Kasumi-1 (cell line): Measurements from ENCODE around the gene GKN2.

Source experiments
- DNase-seq, 2 experiments: peaks; one replicate each; lab custom pipeline; 2025; lab: John Stamatoyannopoulos, UW

The GKN2 gene, protein sequence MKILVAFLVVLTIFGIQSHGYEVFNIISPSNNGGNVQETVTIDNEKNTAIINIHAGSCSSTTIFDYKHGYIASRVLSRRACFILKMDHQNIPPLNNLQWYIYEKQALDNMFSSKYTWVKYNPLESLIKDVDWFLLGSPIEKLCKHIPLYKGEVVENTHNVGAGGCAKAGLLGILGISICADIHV

DNA sequence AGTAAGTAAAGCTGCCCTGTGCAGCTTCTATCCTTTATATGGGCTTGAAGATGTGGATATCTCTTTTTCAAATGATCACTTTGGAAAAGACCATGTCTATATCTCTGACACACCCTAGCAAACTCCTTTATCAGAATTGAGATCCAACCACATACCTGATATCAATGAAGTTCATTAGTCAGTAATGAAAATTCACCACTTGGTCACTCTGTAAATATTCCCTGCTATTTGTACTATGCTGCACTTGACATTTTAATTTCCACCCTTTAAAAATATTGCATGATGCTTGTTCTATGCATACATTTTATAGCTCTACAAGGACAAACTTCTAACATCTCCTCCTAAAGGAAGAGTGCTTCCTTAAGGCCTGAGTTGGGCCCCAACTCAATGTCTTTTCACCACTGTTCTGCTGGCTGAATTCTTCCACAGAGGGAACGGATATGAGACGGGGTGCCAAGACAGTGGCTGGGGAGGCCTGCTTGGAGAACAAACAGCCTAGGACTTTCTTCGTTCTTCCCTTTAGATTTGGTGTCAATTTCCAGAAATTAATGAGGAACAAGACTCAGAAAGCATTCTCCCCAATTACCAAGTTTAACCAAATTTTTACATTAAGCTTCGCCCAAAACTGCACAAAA is at the start of gene GKN2:
Gene GKN2, minus strand, starts transcription at position 7 of the 635 bp plus-strand sequence. CDS start 32 bp downstream, outside the sequence.
- DNase-seq: no peak

DNA sequence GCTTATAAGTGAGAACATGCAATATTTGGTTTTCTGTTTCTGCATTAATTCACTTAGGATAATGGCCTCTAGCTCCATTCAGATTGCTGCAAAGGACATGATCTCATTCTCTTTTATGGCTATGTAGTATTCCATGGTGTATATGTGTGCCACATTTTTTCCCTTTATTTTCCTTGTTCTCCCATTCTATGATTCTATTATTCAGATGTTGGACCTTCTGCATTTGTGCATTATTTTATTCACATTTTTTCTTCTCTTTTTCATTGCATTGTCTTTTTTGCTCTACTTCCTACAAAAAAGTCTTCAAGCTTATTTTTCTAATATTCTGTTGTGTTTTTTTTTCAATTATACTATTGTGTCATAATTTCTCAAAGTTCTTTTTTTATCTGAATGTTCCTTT is 49.2 kb upstream of the GKN2 start:
- DNase-seq: no peak

DNA sequence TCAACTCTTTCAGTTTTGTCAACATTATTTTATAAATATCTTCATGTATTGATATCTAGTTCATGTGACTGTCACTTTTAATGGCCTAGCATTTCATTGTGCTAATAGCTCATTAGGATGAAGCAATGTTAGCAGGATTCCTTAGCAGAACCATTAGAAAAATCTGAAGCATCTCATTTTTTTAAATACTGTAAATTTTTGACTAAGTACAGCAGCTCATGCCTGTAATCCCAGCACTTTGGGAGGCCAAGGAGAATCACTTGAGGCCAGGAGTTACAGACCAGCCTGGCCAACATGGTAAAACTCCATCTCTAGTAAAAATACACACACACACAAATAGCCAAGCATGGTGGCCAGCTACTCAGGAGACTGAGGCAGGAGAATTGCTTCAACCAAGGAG is 44.7 kb upstream of the GKN2 start:
- DNase-seq: no peak

DNA sequence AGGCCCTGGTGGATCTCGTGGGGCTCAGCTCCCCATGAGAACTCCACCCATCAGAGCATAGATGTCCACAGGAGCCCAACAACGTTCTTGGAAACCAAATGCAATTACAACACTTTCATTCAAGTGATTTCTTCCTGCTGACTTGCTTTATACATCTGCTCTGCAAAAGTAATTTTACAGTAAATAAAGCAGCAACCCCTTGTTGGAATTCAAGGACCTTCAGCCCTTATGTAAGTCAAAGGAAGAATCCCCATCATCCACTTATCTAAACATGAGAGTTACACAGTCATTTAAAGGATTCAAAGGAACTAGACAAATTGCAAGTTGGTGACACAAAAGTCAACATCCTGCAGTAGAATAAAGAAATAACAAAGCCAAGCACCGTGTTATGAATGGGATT is 43.2 kb upstream of the GKN2 start:
- DNase-seq: no peak

DNA sequence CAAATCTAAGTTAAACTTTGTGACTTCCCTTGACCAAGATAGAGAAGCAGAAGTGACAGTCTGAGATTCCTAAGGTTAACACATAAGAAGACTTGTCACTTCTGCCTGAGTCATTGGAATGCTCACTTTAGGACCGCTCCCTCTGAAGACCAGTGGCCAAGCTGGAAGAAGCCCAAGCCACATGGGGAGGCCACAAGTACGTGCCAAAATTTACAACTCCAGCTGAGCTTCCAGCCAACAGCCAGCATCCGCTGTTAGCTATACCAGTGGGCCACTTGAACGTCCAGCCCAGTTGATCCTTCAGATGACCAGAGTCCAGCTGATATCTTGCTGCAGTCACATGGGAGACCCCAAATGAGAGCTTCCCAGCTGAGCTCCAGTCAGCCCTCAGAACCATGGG is 42.2 kb upstream of the GKN2 start:
- DNase-seq: no peak

DNA sequence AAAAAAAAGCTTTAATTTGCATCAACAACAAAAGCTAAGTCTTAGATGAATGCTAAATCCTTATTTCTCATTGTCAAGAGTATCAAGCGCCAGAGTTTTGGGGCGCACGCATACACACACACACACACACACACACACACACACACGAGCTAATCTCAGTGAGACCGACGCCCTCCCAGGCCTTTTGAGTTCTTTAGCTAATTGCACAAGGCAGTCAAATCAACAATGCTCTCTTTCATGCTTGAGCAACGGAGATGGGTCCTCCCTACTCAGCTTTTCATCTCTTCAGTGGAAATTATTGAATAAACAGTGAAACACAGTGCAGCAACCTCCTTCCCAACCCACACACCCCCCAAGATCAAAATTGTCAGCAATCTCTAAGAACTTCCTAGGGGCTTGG is 41.0 kb upstream of the GKN2 start:
- DNase-seq: no peak

DNA sequence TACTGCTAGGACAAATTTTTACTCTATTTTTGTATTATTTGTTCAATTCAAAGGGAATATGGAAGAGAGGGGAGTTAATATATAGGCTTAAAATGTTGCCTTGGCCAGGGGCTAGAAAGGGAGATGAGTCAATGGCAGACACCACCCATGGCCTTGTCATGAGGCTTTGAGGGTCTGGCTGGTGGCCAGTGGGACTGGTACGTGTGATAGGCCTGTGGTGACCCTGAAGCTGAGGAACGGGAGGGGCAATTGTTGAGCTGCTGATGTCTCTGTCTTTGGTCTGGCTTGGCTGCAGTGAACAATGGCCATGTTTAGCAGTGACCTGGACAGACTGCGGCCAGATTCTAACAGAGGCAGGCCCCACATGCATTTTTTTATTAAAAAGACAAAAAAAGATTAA is 40.2 kb upstream of the GKN2 start:
- DNase-seq: no peak

DNA sequence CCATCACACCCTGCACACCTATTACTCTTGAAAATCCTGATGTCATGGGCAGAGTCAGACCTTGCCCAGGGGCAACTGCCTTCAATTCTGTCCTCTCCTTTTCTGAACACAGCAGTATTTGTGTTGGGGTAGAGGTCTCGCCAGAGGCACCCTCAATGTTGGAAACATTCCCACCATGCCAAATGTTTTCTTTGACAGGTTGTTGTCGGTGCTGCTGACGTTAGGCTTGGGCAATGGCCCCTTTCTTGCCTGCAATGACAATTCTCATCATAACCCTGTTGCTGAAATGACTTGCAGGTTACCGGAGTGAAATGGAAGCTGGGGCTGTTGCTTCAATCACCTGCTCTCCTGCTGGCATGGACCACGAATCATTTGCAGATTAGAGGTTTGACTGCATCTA is 39.6 kb upstream of the GKN2 start:
- no peak for DNase-seq

DNA sequence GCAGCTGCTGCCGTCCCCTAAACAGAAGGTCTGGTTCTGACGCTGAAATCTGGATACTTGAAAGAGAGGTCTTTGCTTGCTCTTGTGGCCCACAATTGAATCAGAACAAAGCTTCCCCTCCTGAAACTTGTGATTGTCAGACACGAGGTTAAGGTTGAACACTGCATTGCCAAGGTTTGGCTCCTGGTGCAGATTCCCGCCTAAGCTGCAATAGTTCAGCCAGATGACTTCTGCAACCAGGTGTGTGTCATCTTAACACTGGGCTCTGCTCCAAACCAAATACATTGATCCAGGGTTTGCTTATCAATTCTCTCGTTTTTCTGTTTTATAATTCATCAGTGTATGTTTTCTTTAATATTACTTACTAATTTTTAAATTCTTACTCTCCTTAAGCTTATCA is 36.3 kb upstream of the GKN2 start:
- DNase-seq: no peak

DNA sequence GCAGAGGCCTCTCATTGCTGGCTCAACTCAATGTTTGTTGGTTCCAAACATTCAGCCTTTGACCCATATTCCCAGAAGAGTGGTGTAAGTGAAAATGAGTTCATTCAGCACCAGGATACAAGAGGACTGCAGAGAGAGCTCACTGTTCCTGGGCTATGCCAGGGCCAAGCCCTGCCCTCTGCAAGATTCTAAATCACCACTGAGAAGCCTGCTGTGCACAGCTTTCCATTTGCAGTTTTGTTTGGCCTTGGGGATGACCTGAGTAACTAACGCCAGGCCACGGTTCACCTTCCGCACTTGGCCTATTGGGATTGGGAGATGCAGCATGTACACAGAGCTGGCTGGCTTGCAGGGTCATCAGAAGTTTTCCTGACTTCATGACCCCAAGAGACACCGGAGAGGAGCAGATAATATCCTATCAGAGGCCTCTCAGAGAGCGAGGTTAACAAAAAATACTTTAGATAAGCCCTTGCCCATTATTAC is 34.4 kb upstream of the GKN2 start:
- DNase-seq: no peak

DNA sequence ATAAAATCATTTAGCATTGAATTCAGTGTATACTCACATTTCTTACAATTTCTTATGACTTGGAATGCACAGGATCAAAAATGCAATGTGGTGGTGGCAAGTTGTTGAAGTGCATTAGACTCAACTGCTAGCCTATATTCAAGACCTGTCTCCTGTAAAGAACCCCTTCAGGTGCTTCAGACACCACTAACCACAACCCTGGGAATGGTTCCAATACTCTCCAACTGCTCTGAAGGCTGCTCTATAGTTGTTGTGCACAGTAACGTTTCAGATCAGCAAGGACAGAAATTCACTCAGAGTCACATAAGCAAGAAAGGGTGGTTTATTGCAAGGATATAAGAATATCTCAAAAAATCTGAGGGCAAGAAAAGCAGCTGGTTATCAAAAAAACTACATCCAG is 28.3 kb upstream of the GKN2 start:
- DNase-seq: no peak

DNA sequence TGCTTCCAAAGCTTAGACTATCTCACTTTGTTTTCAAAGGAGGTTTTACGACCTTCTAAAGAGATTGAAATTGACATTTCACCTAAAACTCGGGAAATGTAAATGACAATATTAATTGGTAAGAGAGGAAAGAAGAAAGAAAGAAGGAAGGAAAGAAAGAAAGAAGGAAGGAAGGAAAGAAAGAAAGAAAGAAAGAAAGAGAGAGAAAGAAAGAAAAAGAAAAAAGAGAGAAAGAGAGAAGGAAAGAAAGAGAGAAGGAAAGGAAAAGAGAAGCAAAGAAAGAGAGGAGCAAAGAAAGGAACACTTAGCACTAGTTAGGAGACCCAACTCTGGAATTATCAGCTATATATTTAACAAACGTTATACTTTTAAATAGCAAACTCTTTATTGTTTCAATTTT is 25.4 kb upstream of the GKN2 start:
- DNase-seq: no peak

DNA sequence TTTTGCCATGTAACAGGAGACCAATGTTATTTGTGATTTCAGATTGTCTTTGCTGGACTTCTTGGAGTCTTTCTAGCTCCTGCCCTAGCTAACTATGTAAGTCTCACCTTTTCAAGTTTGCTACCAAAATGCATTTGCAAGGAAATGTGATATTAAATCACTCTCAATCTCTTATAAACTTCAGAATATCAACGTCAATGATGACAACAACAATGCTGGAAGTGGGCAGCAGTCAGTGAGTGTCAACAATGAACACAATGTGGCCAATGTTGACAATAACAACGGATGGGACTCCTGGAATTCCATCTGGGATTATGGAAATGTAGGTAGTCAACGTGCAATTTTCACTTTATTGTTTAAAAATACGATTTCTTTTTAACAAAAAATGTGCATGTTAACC is 24.8 kb upstream of the GKN2 start:
- no peak for DNase-seq

DNA sequence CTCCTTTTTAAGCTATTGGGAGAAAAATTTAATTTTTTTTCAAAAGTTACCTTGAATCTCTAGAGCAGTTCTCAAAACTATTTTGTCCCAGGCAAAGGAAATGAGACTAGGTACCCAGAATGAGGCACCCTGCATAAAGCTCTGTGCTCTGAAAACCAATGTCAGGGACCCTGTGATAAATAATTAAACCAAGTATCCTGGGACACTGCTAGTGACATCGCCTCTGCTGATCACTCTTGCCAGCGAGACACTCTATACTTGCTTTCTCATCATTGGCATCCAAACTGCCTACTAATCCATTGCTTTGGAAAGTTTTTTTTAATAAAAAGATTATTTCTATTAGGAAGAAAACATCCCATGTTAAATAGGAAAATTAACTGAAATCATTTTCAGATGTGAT is 23.2 kb upstream of the GKN2 start:
- no peak for DNase-seq

DNA sequence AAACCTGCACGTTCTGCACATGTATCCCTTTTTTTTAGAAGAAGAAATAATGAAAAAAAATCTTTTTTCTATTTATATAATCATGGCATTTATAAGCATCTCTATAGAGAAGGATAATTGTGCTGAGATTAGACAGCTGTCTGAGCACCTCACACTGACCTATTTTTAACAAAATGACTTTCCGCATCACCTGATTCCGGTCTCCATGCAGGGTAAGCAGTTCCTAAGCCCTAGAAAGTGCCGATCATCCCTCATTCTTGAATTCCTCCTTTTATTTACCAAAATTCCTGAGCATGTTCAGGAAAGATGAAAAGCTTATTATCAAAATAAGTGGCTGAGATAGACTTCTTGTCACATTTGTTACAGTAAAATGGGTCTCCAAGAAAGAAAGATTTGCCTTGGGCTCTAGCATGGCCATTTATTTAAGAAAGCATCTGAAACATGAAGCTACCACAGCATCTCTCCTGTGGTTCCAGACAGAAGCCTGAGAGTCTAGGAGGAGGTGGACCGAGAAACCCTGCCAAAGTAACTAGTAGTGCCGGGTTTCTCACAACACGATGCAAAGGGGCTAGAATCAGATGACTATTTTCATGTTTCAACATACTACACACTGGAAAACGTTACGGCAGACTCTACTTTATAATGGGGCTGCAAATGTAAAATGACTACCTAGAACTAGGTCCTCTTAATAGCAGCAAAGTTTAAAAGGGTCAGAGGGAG is 22.4 kb upstream of the GKN2 start:
- no peak for DNase-seq

DNA sequence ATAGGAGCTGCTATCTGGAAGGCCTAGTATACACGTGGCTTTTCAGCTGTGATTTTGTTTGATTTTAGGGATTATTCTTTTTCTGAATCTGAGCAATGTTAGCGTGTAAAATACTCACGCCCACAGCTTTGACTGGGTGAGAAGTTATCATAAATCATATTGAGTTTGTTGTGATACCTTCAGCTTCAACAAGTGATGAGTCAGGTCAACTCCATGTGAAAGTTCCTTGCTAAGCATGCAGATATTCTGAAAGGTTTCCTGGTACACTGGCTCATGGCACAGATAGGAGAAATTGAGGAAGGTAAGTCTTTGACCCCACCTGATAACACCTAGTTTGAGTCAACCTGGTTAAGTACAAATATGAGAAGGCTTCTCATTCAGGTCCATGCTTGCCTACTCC is 21.6 kb upstream of the GKN2 start, which contains the start of gene GKN1:
Gene GKN1, plus strand, starts transcription at position 386 of the 400 bp plus-strand sequence. CDS start 42 bp downstream, outside the sequence.
- DNase-seq: no peak

DNA sequence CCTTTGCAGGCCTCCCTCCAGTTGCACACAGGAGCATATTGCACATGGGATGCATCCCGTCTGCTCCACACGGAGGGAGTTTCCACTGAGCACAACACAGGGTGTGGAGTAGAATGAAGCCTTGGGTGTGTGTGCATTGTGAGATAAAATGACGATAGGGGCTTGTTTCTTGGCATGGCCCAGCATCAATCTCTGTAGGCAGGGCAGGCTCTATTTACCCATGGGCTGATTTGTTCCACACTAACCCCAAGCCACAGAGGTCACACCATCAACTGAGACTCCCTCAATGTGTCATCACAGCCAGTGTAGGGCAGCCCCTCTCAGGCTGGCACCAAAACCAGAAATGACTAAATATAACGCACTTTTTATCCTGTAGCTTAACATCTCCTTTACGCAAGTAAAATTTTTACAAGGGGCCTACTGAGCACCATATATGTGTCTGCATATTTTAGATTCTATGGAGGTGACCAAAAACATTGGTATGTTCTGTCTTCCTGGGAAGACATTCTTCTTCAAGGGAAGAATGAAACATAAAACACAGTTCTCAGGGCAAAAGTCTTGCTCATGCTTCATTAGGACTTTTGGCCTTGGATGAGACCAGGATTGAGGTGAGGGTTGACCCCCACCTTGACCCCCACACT is 19.0 kb upstream of the GKN2 start:
- DNase-seq: no peak

DNA sequence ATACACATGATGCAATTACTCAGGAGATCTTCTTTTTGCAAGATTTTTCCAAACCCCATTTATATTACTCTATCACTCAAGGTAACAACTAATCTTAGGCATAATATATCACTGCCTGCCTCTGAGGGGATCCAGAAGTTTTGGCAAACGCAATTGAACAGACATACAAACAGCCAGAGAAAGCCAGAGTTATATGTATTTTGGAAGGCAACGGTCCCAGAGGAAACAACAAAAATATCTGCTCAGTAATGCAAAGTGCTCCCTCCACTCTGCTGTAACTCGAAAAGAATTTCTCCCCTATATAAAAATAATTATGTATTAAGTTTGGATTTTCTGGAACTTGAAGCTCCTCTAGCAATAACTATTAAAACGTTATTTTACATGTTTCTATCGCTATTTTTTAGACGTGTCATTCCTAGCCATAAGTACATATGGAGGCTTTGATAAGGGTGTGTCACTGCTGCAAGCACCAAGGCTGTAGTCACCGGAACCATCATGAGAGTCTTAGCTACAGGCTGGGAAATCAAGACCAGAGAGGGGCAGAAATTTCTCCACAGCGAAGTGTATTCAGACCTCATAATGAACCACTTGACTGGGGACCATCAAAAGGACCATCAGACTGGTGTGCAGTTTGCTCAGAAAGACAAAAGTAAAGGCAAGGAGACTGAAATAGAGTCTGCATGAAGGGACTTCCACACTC is 18.0 kb upstream of the GKN2 start:
- DNase-seq: no peak

DNA sequence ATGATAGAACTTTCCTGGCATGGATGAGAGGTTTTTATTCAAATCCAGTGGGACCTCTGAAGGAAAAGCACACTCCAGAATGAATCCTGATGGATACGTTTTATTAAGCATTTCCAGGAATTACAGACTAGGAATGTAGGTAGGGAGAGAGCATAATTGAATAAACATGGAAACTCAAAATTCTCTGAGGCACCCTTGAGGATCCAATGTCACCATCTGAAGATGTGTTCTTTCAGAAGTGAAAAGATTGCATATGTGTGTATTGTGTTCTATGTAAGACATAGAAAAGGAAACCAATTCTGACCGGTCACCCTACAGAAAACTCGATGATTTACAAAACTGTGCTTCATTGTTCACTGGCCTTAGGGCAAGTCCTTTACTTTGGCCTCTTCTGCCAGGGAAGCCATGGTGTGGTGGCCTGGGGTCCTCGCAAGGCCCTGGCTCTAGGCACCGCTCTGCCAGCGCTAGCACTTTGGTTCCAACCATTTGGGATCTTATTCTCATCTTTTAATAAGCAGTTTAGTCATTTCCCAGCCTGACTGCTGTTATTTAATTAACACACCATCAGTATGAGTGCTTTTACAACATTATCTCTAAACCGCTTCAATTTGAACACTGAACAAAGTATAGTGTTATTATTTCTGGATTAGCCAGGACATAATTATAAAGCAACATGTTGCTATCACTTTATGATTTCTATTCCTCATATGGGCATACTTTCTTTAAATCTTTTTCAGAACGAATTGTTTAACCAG is 17.2 kb upstream of the GKN2 start:
- no peak for DNase-seq

DNA sequence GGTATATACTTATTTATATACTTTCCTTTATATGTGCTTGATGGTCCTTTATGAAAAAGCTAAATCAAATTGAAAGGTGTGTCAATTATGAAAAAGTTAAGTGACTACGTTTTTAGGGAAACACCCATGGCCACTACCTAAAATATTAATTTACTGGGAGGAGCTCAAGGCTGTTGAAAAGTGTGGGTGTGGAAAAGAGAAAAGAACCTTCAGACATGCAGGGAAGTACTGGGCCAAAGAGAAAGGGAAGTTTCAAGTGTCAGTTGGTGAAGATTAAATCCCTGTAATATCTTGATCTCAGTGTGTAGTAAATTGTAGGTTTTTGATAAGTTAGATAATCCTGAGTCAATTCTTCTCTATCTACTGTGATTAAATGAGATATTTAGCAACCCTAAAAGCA is 15.5 kb upstream of the GKN2 start:
- peak; percentile 4 to 15 for DNase-seq

DNA sequence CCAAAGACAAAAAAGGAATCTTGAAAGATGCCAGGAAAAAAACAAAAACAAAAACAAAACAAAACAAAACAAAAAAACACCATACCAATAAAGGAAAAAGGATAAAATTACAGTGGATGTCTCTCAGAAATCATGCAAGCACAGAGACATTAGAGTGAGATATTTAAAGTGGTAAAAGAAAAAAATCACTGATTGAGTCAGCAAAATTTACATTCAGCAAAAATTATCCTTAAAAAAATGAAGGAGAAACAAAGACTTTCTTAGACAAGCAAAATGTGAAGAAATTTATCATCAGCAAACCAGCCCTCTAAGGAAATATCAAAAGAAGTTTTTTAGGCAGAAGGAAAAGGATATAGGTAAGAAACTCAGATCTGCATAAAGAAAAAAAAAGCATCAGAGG is 11.6 kb upstream of the GKN2 start:
- DNase-seq: no peak
